BLaER1 (cell line): ENCODE results near the gene CTAGE6.
"Not testable (repeated sequence)": the region's sequence is repeated elsewhere in the genome, so short reads cannot be mapped to it uniquely, and the experiment has no call there.

Experiments used
- H3K27ac ChIP-seq: shearing (Covaris generic); formaldehyde crosslinking; 2 replicates; pipeline ENCODE4 v1.8.1; 2022
- H3K27me3 ChIP-seq: shearing (Covaris generic); formaldehyde crosslinking; 2 replicates; pipeline ENCODE4 v1.8.1; 2022
- H3K36me3 ChIP-seq: shearing (Covaris generic); formaldehyde crosslinking; 2 replicates; pipeline ENCODE4 v1.8.1; 2022
- H3K4me1 ChIP-seq: shearing (Covaris generic); formaldehyde crosslinking; 2 replicates; pipeline ENCODE4 v1.8.1; 2022
- H3K4me2 ChIP-seq: shearing (Covaris generic); formaldehyde crosslinking; 2 replicates; pipeline ENCODE4 v1.8.1; 2022
- H3K4me3 ChIP-seq: shearing (Covaris generic); formaldehyde crosslinking; 2 replicates; pipeline ENCODE4 v1.8.1; 2022
- H3K9ac ChIP-seq: shearing (Covaris generic); formaldehyde crosslinking; 2 replicates; pipeline ENCODE4 v1.8.1; 2022
- H3K9me3 ChIP-seq: shearing (Covaris generic); formaldehyde crosslinking; 2 replicates; pipeline ENCODE4 v1.8.1; 2022
- H4K20me1 ChIP-seq: shearing (Covaris generic); formaldehyde crosslinking; 2 replicates; pipeline ENCODE4 v1.8.1; 2022
- Cebpa-rat ChIP-seq: shearing (Covaris generic); IDR thresholded peaks from 2 replicates; pipeline ENCODE4 v1.8.1; 2022

Gene CTAGE6

DNA sequence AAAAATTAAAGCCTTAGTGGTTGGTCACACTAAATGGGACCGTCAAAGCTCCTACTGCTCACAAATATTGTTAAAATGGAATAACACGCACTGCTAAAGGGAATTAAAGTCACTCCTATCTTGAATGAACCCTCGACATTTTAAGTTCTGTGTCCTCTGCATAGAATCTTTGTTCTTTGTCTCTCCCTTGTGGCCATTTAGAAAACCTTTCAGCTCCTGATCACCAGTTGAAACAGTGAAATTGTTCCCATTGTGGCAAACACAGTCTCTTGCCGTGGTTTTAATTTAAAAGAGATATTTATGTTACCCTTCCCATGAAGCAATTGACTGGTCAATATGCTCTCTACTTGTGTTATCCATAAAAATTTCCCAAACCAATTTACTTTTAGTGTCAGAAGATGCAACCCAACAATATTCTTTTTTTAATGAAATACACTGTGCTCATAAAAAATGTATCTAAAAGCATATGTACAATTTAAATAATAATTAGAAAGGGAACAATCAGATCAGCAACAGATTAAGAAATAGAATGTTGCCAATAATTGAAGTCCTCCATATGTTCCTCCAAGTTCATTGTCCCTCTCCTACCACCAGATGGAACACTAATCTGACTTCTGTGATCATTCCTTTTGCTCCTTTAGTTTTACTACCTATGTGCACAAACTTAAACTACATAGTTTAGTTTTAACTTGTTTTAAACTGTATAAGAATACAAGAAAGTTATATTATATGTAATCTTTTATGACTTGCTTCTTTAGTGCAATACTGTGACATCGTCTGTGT is 20.3 kb downstream of the CTAGE6 start:
- H3K36me3 ChIP-seq, H3K4me3 ChIP-seq, H3K27me3 ChIP-seq, H4K20me1 ChIP-seq, H3K9ac ChIP-seq, H3K9me3 ChIP-seq, H3K27ac ChIP-seq, H3K4me2 ChIP-seq, H3K4me1 ChIP-seq: not testable (repeated sequence)

DNA sequence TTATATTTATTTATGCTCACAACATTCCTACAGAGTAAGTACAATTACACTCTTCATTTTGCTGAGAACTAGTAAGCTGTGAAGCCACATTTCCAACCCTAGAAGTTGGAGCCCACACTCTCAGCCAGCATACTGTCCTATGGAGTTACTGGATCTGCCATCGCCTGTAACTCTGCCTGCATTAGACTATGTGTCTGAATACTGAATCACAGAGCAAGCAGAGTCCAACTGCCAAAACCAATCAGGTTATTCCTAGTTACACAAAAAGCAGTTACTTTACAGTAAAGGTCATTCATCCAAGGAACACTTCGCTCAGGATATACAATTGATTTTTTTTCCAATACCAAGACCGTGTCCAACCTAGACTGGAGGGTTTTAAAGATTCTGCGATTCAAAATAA is 21.5 kb downstream of the CTAGE6 start:
- H3K27me3 ChIP-seq: no peaks in the 10 kb centered on the region
- H3K4me1 ChIP-seq: no peaks in the 10 kb centered on the region
- H4K20me1 ChIP-seq: no peaks in the 10 kb centered on the region
- H3K27ac ChIP-seq: no peak overlapping the region
- no peaks in the 10 kb centered on the region for H3K36me3 ChIP-seq
- H3K4me2 ChIP-seq: no peak overlapping the region
- H3K9me3 ChIP-seq: no peaks in the 10 kb centered on the region
- no peak overlapping the region for H3K9ac ChIP-seq
- no peak overlapping the region for H3K4me3 ChIP-seq
- TF ChIP-seq Cebpa-rat: no peak

DNA sequence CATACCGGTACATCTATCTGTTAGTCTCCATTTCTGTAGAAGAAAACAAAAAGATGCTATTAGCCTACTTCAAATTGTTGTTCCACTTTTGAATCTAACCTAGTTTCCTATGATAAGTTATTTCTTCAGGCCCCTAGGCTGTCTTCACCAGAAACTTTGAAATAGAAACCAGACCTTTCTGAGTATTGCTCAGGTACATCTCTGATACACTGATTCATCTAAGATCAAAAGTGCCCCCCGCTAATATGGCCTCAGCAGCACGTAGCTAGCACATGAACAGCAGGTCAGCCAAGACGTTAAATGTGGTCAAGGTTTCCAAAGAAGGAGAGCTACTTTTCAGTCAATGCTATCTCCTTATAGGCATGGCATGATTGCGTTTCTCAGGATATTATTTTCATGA is 23.6 kb downstream of the CTAGE6 start:
- no peaks in the 10 kb centered on the region for H3K4me1 ChIP-seq
- H3K27me3 ChIP-seq: no peaks in the 10 kb centered on the region
- TF ChIP-seq Cebpa-rat: no peak

GRCh38 chr7:143728333-143728862 is 29.1 kb downstream of the CTAGE6 start:
- no peaks in the 10 kb centered on the region for H4K20me1 ChIP-seq
- no peak overlapping the region for H3K27ac ChIP-seq
- no peak overlapping the region for H3K4me2 ChIP-seq
- H3K4me3 ChIP-seq: no peak overlapping the region
- no peak for TF ChIP-seq Cebpa-rat
- H3K4me1 ChIP-seq: no peaks in the 10 kb centered on the region
- H3K36me3 ChIP-seq: no peaks in the 10 kb centered on the region; the same call in 1 of the 2 replicates
- H3K9me3 ChIP-seq: no peaks in the 10 kb centered on the region
- no peaks in the 10 kb centered on the region for H3K27me3 ChIP-seq
- no peak overlapping the region for H3K9ac ChIP-seq

More for the DNA sequence above, 23.6 kb downstream of the CTAGE6 start:
- H3K9me3 ChIP-seq: no peaks in the 10 kb centered on the region
- H3K9ac ChIP-seq: no peak overlapping the region
- H3K4me3 ChIP-seq: no peak overlapping the region
- H3K4me2 ChIP-seq: no peak overlapping the region
- no peaks in the 10 kb centered on the region for H4K20me1 ChIP-seq
- no peaks in the 10 kb centered on the region for H3K36me3 ChIP-seq
- no peak overlapping the region for H3K27ac ChIP-seq

GRCh38 chr7:143727561-143727960 is 29.9 kb downstream of the CTAGE6 start:
- not testable (repeated sequence) for H4K20me1 ChIP-seq, H3K27me3 ChIP-seq, H3K9ac ChIP-seq, H3K4me2 ChIP-seq, H3K36me3 ChIP-seq, H3K9me3 ChIP-seq, H3K4me1 ChIP-seq, H3K27ac ChIP-seq, H3K4me3 ChIP-seq

- not testable (repeated sequence) for H3K4me1 ChIP-seq, H3K27me3 ChIP-seq, H3K27ac ChIP-seq, H3K9ac ChIP-seq, H3K36me3 ChIP-seq, H3K9me3 ChIP-seq, H3K4me3 ChIP-seq, H3K4me2 ChIP-seq, H4K20me1 ChIP-seq
Observed at GRCh38 chr7:143726143-143726542, 31.4 kb downstream of the CTAGE6 start.

DNA sequence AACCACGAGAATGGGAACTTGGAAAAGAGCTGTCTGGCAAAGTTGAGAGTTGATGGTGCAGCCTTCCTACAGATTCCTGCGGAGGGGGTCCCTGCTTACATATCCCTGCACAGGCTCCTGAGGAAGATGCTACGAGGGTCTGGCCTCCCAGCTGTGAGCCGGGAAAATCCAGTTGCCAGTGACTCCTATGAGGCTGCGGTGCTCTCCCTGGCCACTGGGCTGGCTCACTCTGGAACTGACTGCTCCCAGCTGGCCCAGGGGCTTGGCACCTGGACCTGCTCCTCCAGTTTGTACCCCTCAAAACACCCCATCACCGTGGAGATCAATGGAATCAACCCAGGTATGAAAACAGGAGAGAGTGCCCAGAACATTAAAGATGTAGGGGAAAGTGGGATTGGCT is 37.2 kb downstream of the CTAGE6 start:
- H3K9ac ChIP-seq, H3K4me2 ChIP-seq, H3K36me3 ChIP-seq, H3K4me1 ChIP-seq, H3K4me3 ChIP-seq, H3K27ac ChIP-seq, H3K27me3 ChIP-seq, H4K20me1 ChIP-seq, H3K9me3 ChIP-seq: not testable (repeated sequence)

DNA sequence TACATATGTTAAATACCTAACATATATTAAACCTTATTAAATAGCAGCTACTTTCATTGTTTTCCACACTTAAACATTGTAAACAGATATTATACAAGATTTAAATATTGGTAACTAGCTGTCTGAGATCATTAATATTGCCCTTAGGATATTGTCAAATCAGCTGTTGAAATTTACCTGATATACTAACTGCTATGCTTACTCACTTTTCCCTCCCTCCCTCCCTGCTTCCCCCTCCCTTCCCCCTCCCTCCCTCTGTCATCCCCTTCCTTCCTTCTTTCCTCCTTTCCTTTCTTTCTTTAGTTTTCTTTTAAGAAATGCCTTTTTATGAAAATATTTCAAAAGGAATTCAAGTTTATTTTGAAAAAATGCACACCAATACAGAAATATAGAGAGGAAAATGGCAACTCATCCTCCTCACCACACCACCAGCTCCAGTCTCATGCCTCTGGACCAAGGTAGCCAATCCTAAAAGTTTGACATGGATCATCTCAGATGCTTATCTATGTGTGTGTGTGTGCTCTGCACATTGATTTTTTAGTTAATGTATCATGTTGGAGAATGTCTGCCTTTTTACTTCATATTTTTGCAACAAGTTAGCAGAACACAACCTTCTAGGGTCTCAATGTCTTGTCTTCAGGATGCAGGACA is 41.8 kb downstream of the CTAGE6 start:
- H3K4me2 ChIP-seq, H4K20me1 ChIP-seq, H3K9me3 ChIP-seq, H3K4me3 ChIP-seq, H3K36me3 ChIP-seq, H3K9ac ChIP-seq, H3K27me3 ChIP-seq, H3K27ac ChIP-seq, H3K4me1 ChIP-seq: not testable (repeated sequence)

GRCh38 chr7:143714581-143715454 is 42.7 kb downstream of the CTAGE6 start:
- not testable (repeated sequence) for H3K4me3 ChIP-seq, H3K36me3 ChIP-seq, H4K20me1 ChIP-seq, H3K9ac ChIP-seq, H3K27ac ChIP-seq, H3K9me3 ChIP-seq, H3K27me3 ChIP-seq, H3K4me1 ChIP-seq, H3K4me2 ChIP-seq

GRCh38 chr7:143712381-143712780 is 45.1 kb downstream of the CTAGE6 start:
- not testable (repeated sequence) for H3K36me3 ChIP-seq, H3K4me2 ChIP-seq, H3K27ac ChIP-seq, H3K9me3 ChIP-seq, H3K4me1 ChIP-seq, H3K27me3 ChIP-seq, H3K9ac ChIP-seq, H3K4me3 ChIP-seq, H4K20me1 ChIP-seq

- not testable (repeated sequence) for H3K4me2 ChIP-seq, H3K4me3 ChIP-seq, H4K20me1 ChIP-seq, H3K27ac ChIP-seq, H3K9ac ChIP-seq, H3K27me3 ChIP-seq, H3K9me3 ChIP-seq, H3K36me3 ChIP-seq, H3K4me1 ChIP-seq
Observed at GRCh38 chr7:143711727-143712324, 45.7 kb downstream of the CTAGE6 start.

DNA sequence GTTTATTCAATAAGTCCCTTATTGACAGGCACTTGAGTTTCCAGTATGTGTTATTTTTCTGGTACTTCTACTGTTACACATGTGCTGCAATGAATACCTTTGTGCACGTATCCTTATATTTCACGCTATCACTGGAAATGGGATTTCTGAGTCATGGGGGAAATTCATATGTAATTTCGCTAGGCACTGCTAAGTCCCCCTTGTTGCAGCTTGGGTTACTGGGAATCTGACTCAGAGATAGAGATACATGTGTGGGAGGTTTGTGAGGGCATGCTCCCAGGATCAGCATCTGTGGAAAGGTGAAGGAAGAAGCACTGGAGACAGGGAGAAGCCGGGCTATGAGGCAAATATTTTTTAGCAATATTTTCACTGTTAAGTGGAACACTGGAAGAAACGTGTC is 47.6 kb downstream of the CTAGE6 start:
- H3K9ac ChIP-seq, H4K20me1 ChIP-seq, H3K27me3 ChIP-seq, H3K27ac ChIP-seq, H3K9me3 ChIP-seq, H3K4me3 ChIP-seq, H3K4me2 ChIP-seq, H3K4me1 ChIP-seq, H3K36me3 ChIP-seq: not testable (repeated sequence)
